GM12878 (cell line): ENCODE measurements around the gene IL1R2.
A peak's percentile ranks its signal among the peaks of the same experiment; 100 is the strongest.

ENCODE experiments used
- CHD2 ChIP-seq: IDR thresholded peaks from 2 replicates; pipeline ENCODE4 v1.6.1; 2011; ENCODE audit warnings: low read depth, low read length, improper control_type of control experiment, borderline replicate concordance
- CTCF ChIP-seq, 3 experiments: IDR thresholded peaks in 2 of 3; conservative IDR thresholded peaks in 1 of 3; 2 replicates each; pipeline ENCODE4 v1.5.1; 2011; ENCODE audit warnings: low read depth in 3 of 3, low read length in 3 of 3, mild to moderate bottlenecking in 3 of 3, control low read depth in 2 of 3, moderate library complexity in 2 of 3, inconsistent platforms in 1 of 3, mixed read lengths in 1 of 3; ENCODE audit not compliant: control insufficient read depth in 2 of 3, insufficient read depth in 1 of 3; ENCODE audit errors: extremely low read depth in 1 of 3
- EP300 ChIP-seq, 2 experiments: fragments of 150-350 bp in 1 of 2; IDR thresholded peaks; 2 replicates each; pipeline ENCODE4 v1.6.1; 2011 to 2012; ENCODE audit warnings: low read depth in 2 of 2, low read length in 2 of 2, borderline replicate concordance in 1 of 2, improper control_type of control experiment in 1 of 2, inconsistent platforms in 1 of 2; ENCODE audit not compliant: control insufficient read depth in 1 of 2
- EZH2 ChIP-seq: IDR thresholded peaks from 2 replicates; pipeline ENCODE4 v1.6.1; 2012; ENCODE audit warnings: low read depth, mild to moderate bottlenecking, control low read depth, inconsistent platforms, low read length, borderline replicate concordance; ENCODE audit not compliant: control insufficient read depth
- GABPA ChIP-seq: IDR thresholded peaks from 2 replicates; pipeline ENCODE4 v1.6.1; 2014; ENCODE audit warnings: antibody characterized with exemption, low read depth, mild to moderate bottlenecking, inconsistent platforms
- JUND ChIP-seq: IDR thresholded peaks from 2 replicates; pipeline ENCODE4 v1.6.1; 2012; ENCODE audit warnings: low read depth, mild to moderate bottlenecking, low read length, improper control_type of control experiment, moderate library complexity
- NFXL1 ChIP-seq: fragments of 450-650 bp; IDR thresholded peaks from 2 replicates; pipeline ENCODE4 v1.6.1; 2017; ENCODE audit warnings: antibody characterized with exemption, mild to moderate bottlenecking, borderline replicate concordance
- NR2C1 ChIP-seq: fragments of 450-650 bp; IDR thresholded peaks from 2 replicates; pipeline ENCODE4 v1.6.1; 2017; ENCODE audit warnings: antibody characterized with exemption, mild to moderate bottlenecking, moderate library complexity
- POLR2A ChIP-seq: IDR thresholded peaks from 2 replicates; pipeline ENCODE4 v1.6.1; 2011; ENCODE audit warnings: low read depth, mild to moderate bottlenecking, low read length

- TF ChIP-seq POLR2A = no peak
- no peak for TF ChIP-seq CTCF (IDR thresholded peaks at IDR 0.05 in 2 of 3, conservative IDR thresholded peaks at IDR 0.05 in 1 of 3; ENCODE audit: control insufficient read depth in 2 of 3, extremely low read depth in 1 of 3, insufficient read depth in 1 of 3, low read depth in 3 of 3, low read length in 3 of 3)
- TF ChIP-seq EZH2 = no peak
- TF ChIP-seq NR2C1 = peak; percentile 41; the same call in 1 of the 2 replicates
- TF ChIP-seq GABPA = no peak
- no peak for TF ChIP-seq EP300 (IDR thresholded peaks at IDR 0.05; ENCODE audit: borderline replicate concordance in 1 of 2, control insufficient read depth in 1 of 2, low read depth in 2 of 2, low read length in 2 of 2)
- no peak for TF ChIP-seq CHD2
- TF ChIP-seq JUND = no peak
- no peak for TF ChIP-seq NFXL1
Measured at GRCh38 chr2:102061962-102062795, 70.4 kb downstream of the IL1R2 start.
